Fibroblast of lung (primary cell): ENCODE measurements around the gene DBNL. TPM values are rescaled to one million over a fixed set of nuclear protein-coding genes. Genes with fewer than 3 reads are reported as not detected.

Experiments
- DNase-seq, 2 donors: peaks; one replicate each; pipeline versions ENCODE4 v3.0.0 to v3.0.0-alpha.2; 2010; ENCODE audit warnings: low read depth in 2 of 2
- H2AFZ ChIP-seq: 2 replicates; pipeline ENCODE4 v1.5.1; 2012; ENCODE audit warnings: low read length, control low read depth, inconsistent platforms
- H3K27ac ChIP-seq: 2 replicates; pipeline ENCODE4 v1.5.1; 2011; ENCODE audit warnings: low read length, control low read depth; ENCODE audit not compliant: insufficient read depth
- H3K27me3 ChIP-seq: 2 replicates; pipeline ENCODE4 v1.5.1; 2011; ENCODE audit warnings: mild to moderate bottlenecking, low read length; ENCODE audit not compliant: control insufficient read depth, insufficient read depth
- H3K36me3 ChIP-seq: 2 replicates; pipeline ENCODE4 v1.5.1; 2011; ENCODE audit warnings: low read length; ENCODE audit not compliant: control insufficient read depth, insufficient read depth
- H3K4me1 ChIP-seq: 2 replicates; pipeline ENCODE4 v1.5.1; 2011; ENCODE audit warnings: low read length; ENCODE audit not compliant: control insufficient read depth, insufficient read depth; ENCODE audit errors: extremely low read depth
- H3K4me2 ChIP-seq: 2 replicates; pipeline ENCODE4 v1.5.1; 2011; ENCODE audit warnings: low read length, control low read depth; ENCODE audit not compliant: insufficient read depth; ENCODE audit errors: extremely low read depth
- H3K4me3 ChIP-seq, 4 experiments: fragments of 200-600 bp in 1 of 4; sonication (generic) in 1 of 4; replicated peaks in 1 of 4; 2 replicates each; pipeline ENCODE4 v1.5.1; 2011 to 2016; ENCODE audit warnings: low read length in 4 of 4, low read depth in 3 of 4, mild to moderate bottlenecking in 3 of 4, control low read depth in 2 of 4, inconsistent platforms in 1 of 4, mixed read lengths in 1 of 4; ENCODE audit not compliant: insufficient read depth in 1 of 4; ENCODE audit errors: control extremely low read depth in 1 of 4
- H3K79me2 ChIP-seq: 2 replicates; pipeline ENCODE4 v1.5.1; 2012; ENCODE audit warnings: mild to moderate bottlenecking, low read length, inconsistent platforms; ENCODE audit not compliant: control insufficient read depth, insufficient read depth
- H3K9ac ChIP-seq: 2 replicates; pipeline ENCODE4 v1.5.1; 2011; ENCODE audit warnings: mild to moderate bottlenecking, low read length, control low read depth; ENCODE audit not compliant: insufficient read depth
- H3K9me3 ChIP-seq: 2 replicates; pipeline ENCODE4 v1.5.1; 2012; ENCODE audit warnings: low read depth, low read length; ENCODE audit not compliant: control insufficient read depth, insufficient read depth
- H4K20me1 ChIP-seq: 2 replicates; pipeline ENCODE4 v1.5.1; 2011; ENCODE audit warnings: low read length; ENCODE audit not compliant: control insufficient read depth, insufficient read depth; ENCODE audit errors: extremely low read depth
- EZH2 ChIP-seq: IDR thresholded peaks from 2 replicates; pipeline ENCODE4 v1.5.1; 2012; ENCODE audit warnings: low read length, control low read depth, mild to moderate bottlenecking; ENCODE audit errors: missing control alignments
- polyA plus RNA-seq, 2 donors: library from polyadenylated mRNA; depleted of rRNA in 1 of 2; stranded (reverse) in 1 of 2; unstranded in 1 of 2; fragments of >200 nt; gene quantifications; 2 replicates each; pipeline ENCODE4 v1.2.1, GENCODE V29; 2011 to 2012; ENCODE audit warnings: missing spikeins in 1 of 2
- total RNA-seq: library from RNA; depleted of rRNA; stranded (reverse); fragments of >200 nt; gene quantifications from 2 replicates; pipeline ENCODE4 v1.2.1, GENCODE V29; 2014
- TF ChIP-seq, protein P1 (sequence below), 2 donors: IDR thresholded peaks in 1 of 2; conservative IDR thresholded peaks in 1 of 2; 1 replicate in 1 of 2; 2 replicates in 1 of 2; pipeline ENCODE4 v1.5.1; 2011 to 2012; ENCODE audit warnings: low read length in 2 of 2, control low read depth in 1 of 2, inconsistent platforms in 1 of 2, low read depth in 1 of 2, mild to moderate bottlenecking in 1 of 2

The DBNL gene
- total and polyA plus RNA-seq, 2 donors (not counting 1 experiment from before 2014, with no cell fraction given), result 86.4 to 88.2 TPM

DNA sequence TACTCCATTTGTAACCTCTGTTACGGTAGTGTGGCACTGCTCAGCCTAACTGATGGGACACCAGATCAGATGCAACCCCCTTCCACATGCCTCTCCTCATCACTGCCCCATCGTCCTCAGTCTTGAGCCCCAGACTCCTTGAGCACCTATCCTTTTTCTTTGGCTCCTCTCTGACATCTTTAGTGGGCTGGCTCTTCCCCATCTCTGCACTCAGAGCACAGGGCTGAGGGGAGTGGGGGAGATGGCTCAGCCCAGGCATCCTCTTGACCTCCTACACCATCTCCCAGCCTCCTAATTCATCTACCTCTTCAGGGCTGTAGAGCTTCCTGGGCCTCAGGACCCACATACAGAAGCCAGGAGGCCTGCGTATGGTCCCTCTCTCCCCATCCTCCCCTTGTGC lies 39.3 kb downstream of the DBNL start:
- H3K4me2 ChIP-seq, result no peak overlapping the region
- peaks cover 6% of the 10 kb centered on the region for H3K79me2 ChIP-seq
- H3K9me3 ChIP-seq, result no peaks in the 10 kb centered on the region
- no peaks in the 10 kb centered on the region for H3K27me3 ChIP-seq
- no peak for DNase-seq
- TF ChIP-seq, protein P1, sequence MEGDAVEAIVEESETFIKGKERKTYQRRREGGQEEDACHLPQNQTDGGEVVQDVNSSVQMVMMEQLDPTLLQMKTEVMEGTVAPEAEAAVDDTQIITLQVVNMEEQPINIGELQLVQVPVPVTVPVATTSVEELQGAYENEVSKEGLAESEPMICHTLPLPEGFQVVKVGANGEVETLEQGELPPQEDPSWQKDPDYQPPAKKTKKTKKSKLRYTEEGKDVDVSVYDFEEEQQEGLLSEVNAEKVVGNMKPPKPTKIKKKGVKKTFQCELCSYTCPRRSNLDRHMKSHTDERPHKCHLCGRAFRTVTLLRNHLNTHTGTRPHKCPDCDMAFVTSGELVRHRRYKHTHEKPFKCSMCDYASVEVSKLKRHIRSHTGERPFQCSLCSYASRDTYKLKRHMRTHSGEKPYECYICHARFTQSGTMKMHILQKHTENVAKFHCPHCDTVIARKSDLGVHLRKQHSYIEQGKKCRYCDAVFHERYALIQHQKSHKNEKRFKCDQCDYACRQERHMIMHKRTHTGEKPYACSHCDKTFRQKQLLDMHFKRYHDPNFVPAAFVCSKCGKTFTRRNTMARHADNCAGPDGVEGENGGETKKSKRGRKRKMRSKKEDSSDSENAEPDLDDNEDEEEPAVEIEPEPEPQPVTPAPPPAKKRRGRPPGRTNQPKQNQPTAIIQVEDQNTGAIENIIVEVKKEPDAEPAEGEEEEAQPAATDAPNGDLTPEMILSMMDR (conservative IDR thresholded peaks at IDR 0.05 in 1 of 2, IDR thresholded peaks at IDR 0.05 in 1 of 2; ENCODE audit: low read depth in 1 of 2, low read length in 2 of 2), result no peak
- no peak for TF ChIP-seq EZH2
- no peak overlapping the region for H3K4me3 ChIP-seq
- H4K20me1 ChIP-seq, result no peaks in the 10 kb centered on the region
- H2AFZ ChIP-seq, result no peak overlapping the region
- H3K27ac ChIP-seq, result no peak overlapping the region
- H3K4me1 ChIP-seq, result peaks cover 12% of the 10 kb centered on the region
- H3K9ac ChIP-seq, result no peak overlapping the region
- peaks cover 11% of the 10 kb centered on the region for H3K36me3 ChIP-seq

DNA sequence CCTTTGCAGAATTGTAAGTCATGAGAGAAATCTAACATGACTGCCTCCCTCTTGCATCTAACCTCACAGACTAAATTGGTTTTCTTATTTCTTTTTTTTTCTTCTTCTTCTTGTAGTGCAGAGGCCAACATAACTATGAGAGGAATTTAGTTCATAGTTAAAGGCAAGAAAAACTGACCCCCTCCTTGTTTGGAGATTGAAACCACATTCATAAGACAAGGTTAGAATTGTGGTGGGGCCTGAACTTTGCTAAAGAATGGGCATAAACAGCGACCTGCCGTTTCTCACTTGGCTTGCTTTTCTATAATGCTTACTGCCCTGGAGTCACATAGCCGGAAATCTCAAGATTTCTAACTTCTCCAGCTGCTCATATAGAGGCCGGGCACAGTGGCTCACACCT lies 40.2 kb downstream of the DBNL start:
- Histone ChIP-seq H3K79me2 (peaks cover 6% of the 10 kb centered on the region), H3K9ac (no peak overlapping the region), H3K27ac (no peak overlapping the region), H3K4me1 (peaks cover 14% of the 10 kb centered on the region), H3K27me3 (no peaks in the 10 kb centered on the region), H3K9me3 (no peaks in the 10 kb centered on the region), H2AFZ (no peak overlapping the region), H3K4me2 (no peak overlapping the region), H3K4me3 (no peak overlapping the region), H4K20me1 (no peaks in the 10 kb centered on the region), H3K36me3 (peaks cover 3% of the 10 kb centered on the region)
- TF ChIP-seq, protein P1 (conservative IDR thresholded peaks at IDR 0.05 in 1 of 2, IDR thresholded peaks at IDR 0.05 in 1 of 2; ENCODE audit: low read depth in 1 of 2, low read length in 2 of 2), result no peak
- no peak for TF ChIP-seq EZH2
- peak in 1 of 2 donors; percentile 52 for DNase-seq

DNA sequence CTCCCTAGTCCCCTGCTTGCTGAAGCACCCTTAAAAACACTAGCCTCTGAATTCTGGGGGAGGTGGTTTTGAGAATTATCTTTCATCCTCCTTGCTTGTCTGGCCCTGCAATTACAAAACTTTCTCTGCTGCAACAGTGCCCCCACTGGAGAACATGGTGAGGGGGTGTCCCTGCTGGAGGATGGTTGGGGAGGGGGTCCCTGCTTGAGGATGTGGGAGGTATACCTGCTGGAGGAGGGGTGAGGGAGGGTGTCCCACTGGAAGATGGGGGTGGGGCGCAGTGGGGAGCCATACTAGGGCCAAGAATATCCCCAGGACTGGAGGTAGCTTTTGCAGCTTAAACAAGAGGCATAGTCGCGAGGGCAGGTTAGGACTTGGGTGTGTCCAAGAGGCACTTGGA lies 41.0 kb downstream of the DBNL start:
- no peak overlapping the region for H3K9ac ChIP-seq
- H3K79me2 ChIP-seq, result peaks cover 6% of the 10 kb centered on the region
- no peak overlapping the region for H3K4me3 ChIP-seq
- no peaks in the 10 kb centered on the region for H3K27me3 ChIP-seq
- peak overlapping the region; percentile 35 for H3K27ac ChIP-seq
- H3K4me2 ChIP-seq, result no peak overlapping the region
- no peak overlapping the region for H2AFZ ChIP-seq
- H3K9me3 ChIP-seq, result no peaks in the 10 kb centered on the region
- peaks cover 14% of the 10 kb centered on the region for H3K4me1 ChIP-seq
- H3K36me3 ChIP-seq, result no peaks in the 10 kb centered on the region
- no peak for DNase-seq
- H4K20me1 ChIP-seq, result no peaks in the 10 kb centered on the region
- TF ChIP-seq, protein P1 (conservative IDR thresholded peaks at IDR 0.05 in 1 of 2, IDR thresholded peaks at IDR 0.05 in 1 of 2; ENCODE audit: low read depth in 1 of 2, low read length in 2 of 2), result peak in 1 of 2 donors; percentile 6
- TF ChIP-seq EZH2, result no peak
